Mammary epithelial cell (primary cell): ENCODE results near the gene ELP1.

Experiments
- EZH2 ChIP-seq: IDR thresholded peaks from 2 replicates; pipeline ENCODE4 v1.6.1; 2012; ENCODE audit warnings: low read length, inconsistent platforms, borderline replicate concordance
- TF ChIP-seq, protein P1 (sequence below), 2 donors: IDR thresholded peaks in 1 of 2; conservative IDR thresholded peaks in 1 of 2; 2 replicates each; pipeline ENCODE4 v1.5.1; 2011 to 2012; ENCODE audit warnings: inconsistent platforms in 2 of 2, low read length in 2 of 2, mild to moderate bottlenecking in 2 of 2, control low read depth in 1 of 2, low read depth in 1 of 2; ENCODE audit not compliant: insufficient read depth in 1 of 2; ENCODE audit errors: extremely low read depth in 1 of 2

DNA sequence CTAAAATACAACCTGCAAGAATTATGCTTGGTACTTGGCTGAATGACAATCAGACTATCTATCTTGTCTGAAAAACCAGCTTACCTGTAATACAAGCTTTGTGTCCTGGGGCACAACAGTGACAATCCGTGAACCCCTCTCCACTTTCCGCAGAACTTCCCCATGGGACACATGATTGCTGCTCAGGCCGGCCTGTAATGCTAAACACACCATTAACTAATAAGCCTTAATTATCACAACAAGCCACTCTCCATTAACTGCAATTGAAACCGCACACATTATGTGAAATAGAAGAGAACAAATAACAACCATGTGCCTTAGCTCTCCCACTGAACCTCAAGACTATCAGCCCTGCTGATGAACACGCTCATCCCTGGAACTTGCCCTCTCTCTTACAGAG is 33.7 kb downstream of the ELP1 start:
- TF ChIP-seq, protein P1, sequence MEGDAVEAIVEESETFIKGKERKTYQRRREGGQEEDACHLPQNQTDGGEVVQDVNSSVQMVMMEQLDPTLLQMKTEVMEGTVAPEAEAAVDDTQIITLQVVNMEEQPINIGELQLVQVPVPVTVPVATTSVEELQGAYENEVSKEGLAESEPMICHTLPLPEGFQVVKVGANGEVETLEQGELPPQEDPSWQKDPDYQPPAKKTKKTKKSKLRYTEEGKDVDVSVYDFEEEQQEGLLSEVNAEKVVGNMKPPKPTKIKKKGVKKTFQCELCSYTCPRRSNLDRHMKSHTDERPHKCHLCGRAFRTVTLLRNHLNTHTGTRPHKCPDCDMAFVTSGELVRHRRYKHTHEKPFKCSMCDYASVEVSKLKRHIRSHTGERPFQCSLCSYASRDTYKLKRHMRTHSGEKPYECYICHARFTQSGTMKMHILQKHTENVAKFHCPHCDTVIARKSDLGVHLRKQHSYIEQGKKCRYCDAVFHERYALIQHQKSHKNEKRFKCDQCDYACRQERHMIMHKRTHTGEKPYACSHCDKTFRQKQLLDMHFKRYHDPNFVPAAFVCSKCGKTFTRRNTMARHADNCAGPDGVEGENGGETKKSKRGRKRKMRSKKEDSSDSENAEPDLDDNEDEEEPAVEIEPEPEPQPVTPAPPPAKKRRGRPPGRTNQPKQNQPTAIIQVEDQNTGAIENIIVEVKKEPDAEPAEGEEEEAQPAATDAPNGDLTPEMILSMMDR (conservative IDR thresholded peaks at IDR 0.05 in 1 of 2, IDR thresholded peaks at IDR 0.05 in 1 of 2; ENCODE audit: extremely low read depth in 1 of 2, insufficient read depth in 1 of 2, low read depth in 1 of 2, low read length in 2 of 2): no peak
- TF ChIP-seq EZH2: no peak
